GM21529 (cell line): ENCODE results near the gene PPP1R26.
"Not testable (repeated sequence)": the region's sequence is repeated elsewhere in the genome, so short reads cannot be mapped to it uniquely, and the experiment has no call there.

ENCODE experiments used
- ATAC-seq: cut with Tn5 transposase; IDR thresholded peaks from one replicate; pipeline ENCODE4 v1.9.1; 2021; ENCODE audit not compliant: unreplicated experiment

The PPP1R26 gene, protein sequence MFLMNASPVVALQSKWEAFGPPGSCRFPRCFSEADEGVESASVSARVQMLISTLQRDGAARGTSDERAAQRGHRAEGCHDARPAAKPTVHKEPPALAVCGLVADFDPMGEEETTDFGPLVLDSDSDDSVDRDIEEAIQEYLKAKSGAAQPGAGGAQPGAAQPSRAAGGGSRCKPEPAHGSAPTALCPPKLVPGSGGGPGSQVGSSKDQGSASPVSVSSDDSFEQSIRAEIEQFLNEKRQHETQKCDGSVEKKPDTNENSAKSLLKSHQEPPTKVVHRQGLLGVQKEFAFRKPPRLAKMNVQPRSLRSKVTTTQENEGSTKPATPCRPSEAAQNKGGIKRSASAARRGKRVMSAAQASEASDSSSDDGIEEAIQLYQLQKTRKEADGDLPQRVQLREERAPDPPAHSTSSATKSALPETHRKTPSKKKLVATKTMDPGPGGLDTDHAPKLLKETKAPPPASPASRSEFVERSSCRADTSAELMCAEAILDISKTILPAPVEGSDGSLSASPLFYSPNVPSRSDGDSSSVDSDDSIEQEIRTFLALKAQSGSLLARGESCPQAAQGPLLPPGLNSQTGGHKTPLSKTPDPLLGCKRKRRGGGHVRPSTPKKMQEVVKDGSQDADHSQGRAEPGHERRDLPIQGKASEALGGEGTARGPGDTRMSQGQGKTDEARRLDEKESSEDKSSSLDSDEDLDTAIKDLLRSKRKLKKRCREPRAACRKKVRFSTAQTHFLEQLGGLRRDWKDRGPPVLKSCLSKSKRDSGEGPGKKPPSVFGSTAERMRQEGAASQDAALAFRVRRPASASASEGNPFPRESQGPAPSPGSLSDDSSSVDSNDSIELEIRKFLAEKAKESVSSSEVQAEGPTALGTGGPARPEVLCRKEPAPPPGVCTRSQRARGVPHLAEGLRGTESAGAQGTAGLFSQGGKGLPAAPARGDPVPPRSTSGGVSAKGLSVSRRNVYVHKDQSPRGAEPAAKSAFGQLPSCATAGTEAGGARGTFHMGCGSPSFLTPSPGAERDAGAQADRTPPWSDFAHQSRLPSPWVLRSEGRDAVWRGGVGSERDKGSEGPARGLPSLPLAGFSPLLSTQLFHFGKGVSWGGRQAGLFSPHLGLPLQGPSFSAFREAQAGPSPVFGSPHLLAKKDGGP (N-terminal part only)

DNA sequence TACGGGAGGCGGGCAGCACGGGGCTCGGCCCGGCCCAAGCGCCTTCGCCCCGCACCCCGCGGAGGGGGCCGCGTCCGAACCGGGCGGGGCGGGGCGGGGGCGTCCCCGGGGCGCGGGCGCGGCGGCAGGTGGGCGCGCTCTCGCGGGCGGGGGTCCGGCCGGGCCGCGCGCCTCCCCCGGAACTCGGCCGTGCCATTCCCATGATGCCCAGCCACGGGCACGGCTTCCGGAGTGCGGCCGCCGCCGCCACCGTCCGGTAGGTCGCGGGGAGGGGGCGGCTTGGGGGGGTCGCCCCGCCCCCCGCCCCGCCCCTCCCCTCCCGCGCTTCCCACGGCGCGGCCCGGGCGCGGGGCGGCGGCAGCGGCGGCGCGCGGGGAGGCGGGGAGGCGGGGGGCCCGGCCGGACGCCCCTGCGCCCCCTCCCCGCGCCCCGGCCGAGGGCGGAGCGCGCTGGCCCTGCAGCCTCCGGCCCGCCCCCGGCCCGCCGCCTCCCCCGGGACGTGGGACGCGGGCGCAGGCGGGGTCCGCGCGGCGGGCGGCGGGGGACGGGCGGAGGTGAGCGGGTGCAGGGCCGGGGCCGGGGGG lies at the start of gene PPP1R26:
Gene PPP1R26, plus strand, starts transcription at position 314 of the 584 bp plus-strand sequence. CDS start 4,729 bp downstream, outside the sequence.
- ATAC-seq, result no peak

DNA sequence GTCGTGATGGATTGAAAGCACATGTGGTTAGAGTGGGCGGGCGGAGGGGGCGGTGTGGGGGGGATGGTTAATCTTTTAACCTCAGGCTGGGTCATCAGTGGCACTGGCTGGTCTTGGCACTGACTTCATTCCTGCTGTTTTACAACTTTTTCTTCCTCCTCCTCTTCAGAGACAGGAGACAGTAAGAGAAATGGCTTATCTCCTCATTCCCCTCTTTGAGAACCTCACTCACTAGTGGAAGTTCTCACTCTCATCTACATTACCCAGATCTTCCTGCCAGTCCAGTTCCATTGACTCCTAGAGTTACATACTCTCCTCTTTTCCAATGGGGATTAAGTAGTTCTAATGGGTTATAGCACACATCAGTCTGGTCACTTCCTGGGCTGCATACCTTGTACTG lies 42.3 kb upstream of the PPP1R26 start:
- ATAC-seq, result no peak

DNA sequence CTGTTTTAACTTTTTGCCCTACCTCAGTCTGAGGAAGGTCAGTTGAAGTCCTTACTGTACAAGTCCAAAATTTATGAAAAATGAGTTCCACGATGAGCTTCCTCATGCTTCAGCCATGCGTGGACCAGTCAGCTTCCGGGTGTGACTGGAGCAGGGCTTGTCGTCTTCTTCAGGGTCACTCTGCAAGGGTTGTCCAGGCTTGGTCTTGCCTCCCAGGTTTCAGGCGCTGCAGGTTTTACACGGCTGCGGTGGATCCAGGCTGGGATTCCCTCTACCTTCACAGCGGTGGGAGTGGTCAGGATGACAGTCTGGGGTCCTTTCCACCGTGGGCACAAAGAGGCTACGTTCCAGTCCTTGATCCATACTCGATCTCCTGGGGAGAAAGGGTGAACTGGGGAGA lies 41.9 kb upstream of the PPP1R26 start:
- not testable (repeated sequence) for ATAC-seq

DNA sequence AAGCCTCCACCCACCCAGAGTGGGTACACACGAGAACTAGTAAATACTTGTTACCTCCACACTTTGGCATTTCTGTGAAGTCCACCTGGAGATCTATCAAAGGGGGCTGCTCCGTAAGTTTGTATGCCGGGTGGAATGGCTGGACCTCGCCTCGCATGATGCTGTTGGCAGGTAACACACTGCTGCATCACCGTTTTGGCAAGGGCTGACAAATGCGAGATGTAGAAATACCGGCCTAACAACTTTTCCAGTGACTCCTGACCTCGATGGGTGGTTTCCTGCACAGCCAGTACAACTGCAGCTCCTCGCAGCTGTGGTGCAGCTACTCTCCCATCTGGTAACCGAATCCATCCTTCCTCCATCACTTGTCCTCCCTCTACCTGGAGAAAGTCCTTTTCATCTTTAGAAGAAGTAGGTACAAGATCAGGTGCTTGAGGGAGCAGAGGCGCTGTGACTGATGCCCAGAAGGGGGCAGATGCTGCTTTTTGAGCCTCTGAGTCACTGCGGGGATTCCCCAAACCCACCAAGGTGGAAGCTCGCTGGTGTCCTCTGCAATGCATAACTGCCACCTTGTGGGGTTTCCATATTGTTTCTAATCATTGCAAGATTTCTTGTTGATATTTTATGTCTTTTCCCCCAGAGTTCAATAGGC lies 40.9 kb upstream of the PPP1R26 start:
- ATAC-seq, result not testable (repeated sequence)

DNA sequence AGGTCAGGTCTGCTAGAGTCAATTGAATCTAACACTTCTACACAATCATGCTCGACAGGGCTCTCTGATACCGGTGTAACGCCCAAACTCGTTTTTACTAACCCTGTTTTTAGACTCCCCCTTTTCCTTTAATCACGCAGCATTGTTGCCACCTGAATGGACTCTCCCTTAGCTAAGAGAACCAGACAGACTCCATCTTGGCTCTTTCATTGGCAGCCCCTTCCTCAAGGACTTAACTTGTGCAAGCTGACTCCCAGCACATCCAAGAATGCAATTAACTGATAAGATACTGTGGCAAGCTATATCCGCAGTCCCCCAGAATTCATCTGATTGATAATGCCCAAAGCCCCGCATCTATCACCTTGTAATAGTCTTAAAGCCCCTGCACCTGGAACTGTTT lies 40.1 kb upstream of the PPP1R26 start:
- not testable (repeated sequence) for ATAC-seq

DNA sequence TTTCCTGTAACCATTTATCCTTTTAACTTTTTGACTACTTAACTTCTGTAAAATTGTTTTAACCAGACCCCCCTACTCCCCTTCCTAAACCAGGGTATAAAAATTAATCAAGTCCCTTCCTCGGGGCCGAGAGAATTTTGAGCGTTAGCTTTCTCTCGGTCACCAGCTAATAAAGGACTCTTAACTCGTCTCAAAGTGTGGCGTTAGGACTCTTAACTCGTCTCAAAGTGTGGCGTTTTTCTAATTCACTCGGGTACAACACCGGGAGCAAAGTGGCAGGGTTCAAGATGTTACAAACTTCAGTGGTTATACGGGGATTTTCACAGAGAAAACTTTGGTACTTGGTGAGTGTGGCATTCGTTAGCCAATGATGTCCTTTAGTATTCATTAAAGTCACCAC lies 39.7 kb upstream of the PPP1R26 start:
- no peak for ATAC-seq

DNA sequence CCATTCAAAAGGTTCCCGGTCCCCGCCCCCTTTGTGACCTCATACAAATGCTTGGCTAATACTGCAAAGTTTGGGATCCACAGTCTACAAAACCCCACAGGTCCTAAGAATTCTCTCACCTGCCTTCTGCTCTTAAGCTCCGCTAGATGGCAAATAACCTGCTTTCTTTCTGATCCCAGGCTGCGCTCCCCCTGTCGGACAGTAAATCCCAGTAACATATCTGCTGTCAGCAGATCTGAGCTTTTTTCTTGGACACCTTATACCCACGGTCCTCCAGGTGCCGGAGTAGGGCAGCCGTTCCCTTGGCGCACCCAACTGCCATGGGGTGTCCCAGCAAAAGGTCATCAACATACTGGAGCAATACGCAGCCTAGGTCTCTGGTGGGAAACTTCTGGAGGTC lies 39.0 kb upstream of the PPP1R26 start:
- ATAC-seq, result no peak

DNA sequence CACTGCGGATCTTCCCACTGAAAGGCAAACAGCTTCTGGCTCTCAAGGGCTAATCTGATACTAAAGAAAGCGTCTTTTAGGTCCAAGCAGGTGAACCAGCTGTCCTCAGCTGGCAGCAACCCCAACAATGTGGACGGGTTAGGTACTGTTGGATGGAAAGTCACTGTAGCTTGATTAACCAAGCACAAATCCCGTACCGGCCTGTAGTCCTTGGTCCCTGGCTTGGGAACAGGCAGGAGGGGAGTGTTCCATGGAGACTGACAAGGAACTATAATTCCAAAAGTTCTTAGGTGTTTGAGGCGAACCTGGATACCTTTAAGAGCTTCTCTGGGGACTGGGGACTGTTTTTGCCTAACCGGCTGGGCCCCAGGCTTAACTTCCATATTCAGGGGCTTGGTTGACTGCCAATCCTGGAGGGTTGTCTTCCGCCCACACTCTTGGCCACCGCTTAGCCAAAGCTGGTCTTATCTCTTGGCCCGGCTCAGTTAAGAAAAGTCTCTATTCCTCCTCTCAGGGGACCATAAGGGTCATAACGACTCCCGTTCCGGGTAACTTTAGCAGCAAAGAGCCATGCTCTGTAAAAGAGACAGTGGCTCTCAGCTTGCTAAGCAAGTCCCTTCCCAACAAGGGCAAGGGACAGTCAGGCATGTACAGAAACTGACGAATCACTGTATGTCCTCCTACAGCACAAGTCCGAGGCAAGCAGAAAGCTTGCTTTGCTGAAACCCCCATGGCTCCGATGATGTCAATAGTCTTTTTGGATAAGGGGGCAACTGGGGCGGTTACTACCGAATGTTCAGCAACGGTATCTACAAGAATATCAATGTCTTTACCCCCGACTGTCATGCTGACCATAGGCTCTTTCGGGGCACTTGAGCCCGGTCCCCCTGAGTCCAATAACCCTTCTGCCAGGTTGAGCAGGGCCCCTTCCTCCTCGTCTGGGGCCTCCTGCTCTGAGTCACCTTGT lies 38.2 kb upstream of the PPP1R26 start:
- ATAC-seq, result not testable (repeated sequence)

DNA sequence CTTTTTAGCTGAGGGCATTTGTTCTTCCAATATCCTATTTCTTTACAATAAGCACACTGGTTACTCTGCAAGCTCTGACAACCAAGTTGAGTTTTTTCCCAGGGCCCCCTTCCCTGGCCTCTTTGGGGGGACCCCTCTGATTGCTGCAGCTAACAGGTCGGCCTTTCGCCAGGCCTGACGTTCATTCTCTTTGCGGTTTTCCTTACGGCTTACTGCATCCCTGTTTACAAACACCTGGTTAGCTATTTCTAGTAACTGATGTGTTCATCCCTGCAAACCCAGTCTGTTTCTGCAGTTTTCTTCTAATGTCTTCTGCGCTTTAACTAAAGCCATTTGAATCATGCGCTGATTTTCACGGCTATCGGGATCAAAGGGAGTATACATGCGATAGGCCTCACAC lies 37.5 kb upstream of the PPP1R26 start:
- no peak for ATAC-seq

DNA sequence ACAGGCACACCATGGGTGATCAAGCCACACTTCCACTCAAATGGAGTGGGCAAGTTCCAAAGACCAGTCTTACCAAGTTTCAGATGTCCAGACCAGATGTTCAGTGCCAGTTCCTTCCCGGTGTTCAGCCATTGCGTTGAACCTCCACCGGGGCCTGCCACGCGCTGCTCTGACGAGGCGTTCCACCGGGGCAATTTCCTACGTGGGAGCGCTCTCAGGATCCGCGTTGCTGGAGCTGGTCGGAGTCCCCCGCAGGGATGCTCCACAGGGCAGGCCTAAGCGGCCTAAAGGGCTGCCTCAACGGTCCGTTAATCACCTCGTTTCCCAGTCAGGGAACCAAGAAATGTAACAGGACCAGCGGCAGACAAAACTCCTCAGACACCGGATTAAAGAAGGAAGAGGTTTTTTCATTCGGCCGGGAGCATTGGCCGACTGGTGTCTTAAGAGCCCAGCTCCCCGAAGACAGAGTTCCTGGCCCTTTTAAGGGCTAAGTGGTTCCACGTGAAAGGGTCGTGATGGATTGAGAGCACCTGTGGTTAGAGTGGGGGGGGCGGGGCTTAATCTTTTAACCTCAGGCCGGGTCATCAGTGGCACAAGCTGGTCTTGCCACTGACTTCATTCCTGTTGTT lies 35.7 kb upstream of the PPP1R26 start:
- no peak for ATAC-seq

DNA sequence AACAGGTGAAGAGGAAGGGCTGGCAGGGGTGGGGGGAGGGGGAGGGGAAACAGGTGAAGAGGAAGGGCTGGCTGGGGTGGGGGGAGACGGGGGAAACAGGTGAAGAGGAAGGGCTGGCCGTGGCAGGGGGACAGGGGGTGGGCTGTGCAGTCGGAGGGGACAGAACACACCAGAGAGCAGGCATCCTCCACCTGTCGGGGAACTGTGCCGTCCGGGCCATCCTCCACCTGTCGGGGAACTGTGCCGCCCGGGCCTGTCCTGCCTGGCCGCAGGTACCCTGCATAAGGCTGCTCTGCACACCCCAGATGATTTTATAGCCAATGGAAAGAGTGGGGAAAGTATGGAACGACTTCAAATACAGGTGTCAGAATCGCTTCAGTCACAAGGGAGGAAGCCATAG lies 32.5 kb upstream of the PPP1R26 start:
- no peak for ATAC-seq

DNA sequence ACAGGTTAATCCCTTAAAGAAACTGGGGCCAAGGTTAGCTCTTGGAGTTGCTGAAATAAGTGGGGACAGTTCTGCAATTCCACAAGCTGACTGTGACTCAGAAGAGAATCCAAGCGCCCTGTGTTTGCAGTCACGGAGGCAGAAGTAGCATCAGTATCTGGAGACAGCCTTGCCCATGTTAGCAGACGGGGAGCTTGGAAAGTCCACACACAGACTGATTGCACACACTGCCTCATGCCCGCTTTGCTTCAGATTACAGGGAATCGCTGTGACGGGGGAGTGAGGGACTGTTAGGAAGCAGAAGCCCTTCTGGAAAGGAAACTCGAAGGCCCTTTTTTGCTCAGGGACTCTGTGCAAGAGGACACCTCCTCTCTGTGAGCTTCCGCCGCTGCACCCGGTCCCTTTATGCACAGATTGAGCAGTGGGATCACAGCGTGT lies 30.9 kb upstream of the PPP1R26 start:
- ATAC-seq, result no peak

DNA sequence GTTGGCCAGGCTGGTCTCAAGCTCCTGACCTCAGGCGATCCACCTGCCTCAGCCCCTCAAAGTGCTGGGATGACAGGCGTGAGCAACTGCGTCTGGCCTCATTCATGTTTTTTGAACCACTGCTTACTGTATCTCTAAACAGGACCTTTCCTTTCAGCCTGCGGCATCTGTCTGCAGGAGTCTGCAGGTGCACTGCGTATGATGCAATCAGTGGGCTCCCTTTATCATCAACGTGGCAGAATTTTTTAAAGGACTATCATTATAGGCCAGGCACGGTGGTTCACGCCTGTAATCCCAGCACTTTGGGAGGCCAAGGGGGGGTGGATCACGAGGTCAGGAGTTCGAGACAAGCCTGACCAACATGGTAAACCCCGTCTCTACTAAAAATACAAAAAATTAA lies 30.1 kb upstream of the PPP1R26 start:
- not testable (repeated sequence) for ATAC-seq

DNA sequence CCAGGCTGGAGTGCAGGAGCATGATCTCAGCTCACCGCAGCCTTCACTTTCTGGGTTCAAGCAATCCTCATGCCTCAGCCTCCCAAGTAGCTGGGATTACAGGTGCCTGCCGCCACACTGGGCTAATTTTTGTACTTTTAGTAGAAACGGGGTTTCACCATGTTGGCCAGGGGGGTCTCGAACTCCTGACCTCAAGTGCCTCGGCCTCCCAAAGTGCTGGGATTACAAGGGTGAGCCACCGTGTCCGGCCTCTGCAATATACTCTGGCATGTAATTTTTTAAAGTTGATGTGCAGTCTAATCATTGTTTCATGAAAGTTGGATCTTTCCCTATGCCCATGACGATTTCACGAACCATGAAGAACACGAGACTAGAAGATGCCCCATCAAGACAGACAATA lies 28.6 kb upstream of the PPP1R26 start:
- ATAC-seq, result no peak

DNA sequence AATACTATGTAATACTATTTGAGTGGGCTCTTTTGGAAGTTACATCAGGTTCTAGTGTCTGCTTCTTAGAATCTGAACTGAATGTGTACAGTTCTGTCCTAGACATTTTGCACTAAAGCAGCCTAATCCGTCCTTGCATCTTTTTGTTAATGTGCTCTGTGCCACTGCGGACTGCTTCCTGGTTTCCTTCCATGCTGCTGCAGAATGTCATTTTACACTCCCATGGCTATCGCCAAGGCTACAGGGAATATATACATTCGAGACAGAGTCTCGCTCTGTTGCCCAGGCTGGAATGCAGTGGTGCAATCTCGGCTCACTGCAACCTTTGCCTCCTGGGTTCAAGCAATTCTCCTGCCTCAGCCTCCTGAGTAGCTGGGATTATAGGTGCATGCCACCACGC lies 27.7 kb upstream of the PPP1R26 start:
- not testable (repeated sequence) for ATAC-seq

DNA sequence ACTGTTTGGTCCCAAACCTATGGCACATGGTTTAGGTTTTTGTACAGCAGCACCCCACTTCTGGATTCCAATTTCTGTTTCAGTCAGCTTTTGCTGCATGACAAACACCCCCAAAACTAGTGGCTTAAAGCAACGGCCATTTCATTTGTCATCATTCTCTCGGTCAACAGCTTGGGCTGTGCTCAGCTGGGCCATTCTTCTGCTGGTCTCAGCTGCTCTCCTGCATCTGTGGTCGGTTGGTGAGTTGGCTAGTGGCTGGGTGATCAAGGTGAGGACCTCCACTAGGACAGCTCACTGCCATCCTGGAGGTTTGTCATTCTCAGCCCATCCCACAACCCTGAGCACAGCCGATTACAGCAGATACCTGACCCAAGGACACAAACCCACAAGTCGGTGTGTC lies 24.8 kb upstream of the PPP1R26 start:
- no peak for ATAC-seq

DNA sequence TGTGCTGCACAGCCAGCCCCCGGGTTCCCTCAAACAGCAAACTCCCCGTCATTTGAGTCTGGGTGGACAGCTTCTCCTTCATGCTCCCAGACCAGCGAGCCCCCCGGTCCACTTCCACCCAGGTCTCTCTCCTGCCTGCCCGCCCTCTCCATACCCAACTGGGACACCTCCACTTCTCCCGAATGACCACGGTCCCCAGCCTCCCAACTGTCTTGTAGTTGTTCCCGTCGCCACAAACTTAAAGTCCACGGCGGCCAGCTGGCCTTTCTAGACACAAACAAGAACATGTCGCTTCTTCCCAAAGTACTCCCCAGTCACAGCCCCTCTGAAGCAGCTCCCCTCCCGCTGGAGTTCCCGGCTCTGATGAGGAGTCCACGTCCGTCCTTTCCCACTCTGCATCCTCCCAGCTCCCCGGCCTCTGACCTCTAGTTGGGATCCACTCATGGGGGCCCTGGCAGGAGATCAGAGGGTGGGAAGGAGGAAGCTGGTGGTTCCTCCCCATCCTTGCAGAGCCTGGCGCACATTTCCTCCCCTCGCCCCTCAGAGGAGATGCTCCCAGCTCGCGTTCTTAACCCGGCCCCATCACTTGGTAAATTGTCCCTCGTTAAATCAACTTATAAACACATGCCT lies 24.1 kb upstream of the PPP1R26 start:
- no peak for ATAC-seq

DNA sequence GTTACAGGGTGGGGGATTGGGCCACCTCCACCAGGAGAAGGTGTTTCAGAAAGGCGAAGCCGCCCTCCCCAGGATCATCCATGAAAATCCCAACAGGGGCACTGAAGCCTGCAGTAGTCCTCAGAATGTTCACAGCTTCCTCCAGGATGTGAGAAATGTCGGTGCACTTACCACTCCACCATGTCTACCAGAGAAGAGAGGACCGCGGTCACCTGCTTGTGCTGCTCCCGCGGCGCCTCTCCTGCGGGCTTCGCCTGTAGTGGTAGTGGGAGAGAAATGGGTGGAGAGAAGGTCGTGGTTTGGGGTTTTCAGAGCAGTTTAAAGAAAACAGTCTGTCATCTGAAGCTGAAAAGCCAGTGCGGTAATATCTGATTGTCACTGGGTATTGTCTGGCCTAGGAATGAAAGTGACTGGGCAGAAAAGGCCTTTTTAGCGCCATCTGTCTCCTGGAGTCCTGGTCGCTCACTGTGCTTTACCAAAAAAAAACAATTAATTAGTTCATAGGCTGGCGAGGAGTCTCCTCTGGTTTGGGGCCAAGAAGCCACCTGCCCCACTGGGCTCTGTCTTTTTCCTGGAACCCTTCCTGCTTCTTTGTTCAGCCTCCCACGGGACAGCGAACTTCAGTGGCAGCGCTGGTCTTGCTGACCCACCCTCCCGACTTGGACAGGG lies 23.0 kb upstream of the PPP1R26 start:
- ATAC-seq, result no peak
